ENCODE results near the gene CD320.

- TF ChIP-seq CTCF (IDR thresholded peaks at IDR 0.05; ENCODE audit: poor library complexity) (no peak), EZH2 (IDR thresholded peaks at IDR 0.05; ENCODE audit: borderline replicate concordance) (no peak), EZH2phosphoT487 (IDR thresholded peaks at IDR 0.05; ENCODE audit: low read depth, severe bottlenecking, unreplicated experiment) (no peak)
Observed at GRCh38 chr19:8307965-8308866, at the start of gene CD320.
